NCI-H146 treated with DMSO at 0.1 percent for 48 hours (cell line): ENCODE measurements around the gene CLDN5.

Source experiments
- DNase-seq: peaks from one replicate; lab custom pipeline; 2025; ENCODE audit not compliant: unreplicated experiment; lab: John Stamatoyannopoulos, UW

CLDN5 gene

GRCh38 chr22:19506212-19506611, 18.0 kb downstream of the CLDN5 start:
- no peak for DNase-seq

GRCh38 chr22:19505735-19506126, 18.5 kb downstream of the CLDN5 start:
- no peak for DNase-seq

GRCh38 chr22:19504900-19505734, 19.1 kb downstream of the CLDN5 start:
- DNase-seq, result no peak

GRCh38 chr22:19503869-19504268, 20.3 kb downstream of the CLDN5 start:
- DNase-seq, result no peak

GRCh38 chr22:19503367-19503766, 20.8 kb downstream of the CLDN5 start:
- DNase-seq, result no peak

GRCh38 chr22:19501897-19502447, 22.2 kb downstream of the CLDN5 start:
- DNase-seq, result no peak

GRCh38 chr22:19499880-19500242, 24.3 kb downstream of the CLDN5 start:
- no peak for DNase-seq

GRCh38 chr22:19499236-19499879, 24.9 kb downstream of the CLDN5 start:
- DNase-seq, result no peak

GRCh38 chr22:19498866-19499190, 25.4 kb downstream of the CLDN5 start:
- no peak for DNase-seq

GRCh38 chr22:19498154-19498865, 25.9 kb downstream of the CLDN5 start:
- no peak for DNase-seq

- no peak for DNase-seq
These were observed 27.0 kb downstream of the CLDN5 start for GRCh38 chr22:19497245-19497644.

GRCh38 chr22:19496324-19496630, 27.9 kb downstream of the CLDN5 start:
- no peak for DNase-seq

- no peak for DNase-seq
These were observed 28.5 kb downstream of the CLDN5 start for GRCh38 chr22:19495562-19496323.

- no peak for DNase-seq
These were observed 29.5 kb downstream of the CLDN5 start for GRCh38 chr22:19494676-19495173.

GRCh38 chr22:19494001-19494560, 30.1 kb downstream of the CLDN5 start:
- no peak for DNase-seq

GRCh38 chr22:19492504-19493174, 31.6 kb downstream of the CLDN5 start:
- no peak for DNase-seq

- DNase-seq, result no peak
These were observed 33.5 kb downstream of the CLDN5 start for GRCh38 chr22:19490628-19491230.

- DNase-seq, result no peak
These were observed 35.0 kb downstream of the CLDN5 start for GRCh38 chr22:19488884-19489843.

GRCh38 chr22:19488285-19488684, 35.9 kb downstream of the CLDN5 start:
- no peak for DNase-seq
